NCI-H82 treated with DMSO at 0.1 percent for 48 hours (cell line): Measurements from ENCODE around the gene CMC1.
A peak's percentile ranks its signal among the peaks of the same experiment; 100 is the strongest.
"Not testable (repeated sequence)": the region's sequence is repeated elsewhere in the genome, so short reads cannot be mapped to it uniquely, and the experiment has no call there.

Experiments used
- DNase-seq: peaks from one replicate; lab custom pipeline; 2025; ENCODE audit not compliant: unreplicated experiment; lab: John Stamatoyannopoulos, UW

The CMC1 gene, protein sequence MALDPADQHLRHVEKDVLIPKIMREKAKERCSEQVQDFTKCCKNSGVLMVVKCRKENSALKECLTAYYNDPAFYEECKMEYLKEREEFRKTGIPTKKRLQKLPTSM

GRCh38 chr3:28241221-28242160 is at the start of gene CMC1:
Gene CMC1 (plus strand): TSS chr3:28241619. CDS start chr3:28241794, 175 bp downstream.
- DNase-seq, result peak; percentile 86

- no peak for DNase-seq
Observed at GRCh38 chr3:28198161-28198560, 43.3 kb upstream of the CMC1 start.

- no peak for DNase-seq
Observed at GRCh38 chr3:28198974-28199373, 42.4 kb upstream of the CMC1 start.

- not testable (repeated sequence) for DNase-seq
Observed at GRCh38 chr3:28199643-28200042, 41.8 kb upstream of the CMC1 start.

DNA sequence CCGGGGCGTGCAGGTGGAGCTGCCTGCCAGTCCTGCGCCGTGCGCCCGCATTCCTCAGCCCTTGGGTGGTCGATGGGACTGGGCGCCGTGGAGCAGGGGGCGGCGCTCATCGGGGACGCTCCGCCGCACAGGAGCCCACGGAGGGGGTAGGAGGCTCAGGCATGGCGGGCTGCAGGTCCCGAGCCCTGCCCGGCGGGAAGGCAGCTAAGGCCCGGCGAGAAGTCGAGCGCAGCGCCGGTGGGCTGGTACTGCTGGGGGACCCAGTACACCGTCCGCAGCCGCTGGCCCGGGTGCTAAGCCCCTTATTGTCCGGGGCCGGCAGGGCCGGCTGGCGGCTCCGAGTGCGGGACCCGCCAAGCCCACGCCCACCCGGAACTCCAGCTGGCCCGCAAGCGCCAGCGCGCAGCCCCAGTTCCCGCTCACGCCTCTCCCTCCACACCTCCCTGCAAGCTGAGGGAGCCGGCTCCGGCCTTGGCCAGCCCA is 41.0 kb upstream of the CMC1 start:
- not testable (repeated sequence) for DNase-seq

DNA sequence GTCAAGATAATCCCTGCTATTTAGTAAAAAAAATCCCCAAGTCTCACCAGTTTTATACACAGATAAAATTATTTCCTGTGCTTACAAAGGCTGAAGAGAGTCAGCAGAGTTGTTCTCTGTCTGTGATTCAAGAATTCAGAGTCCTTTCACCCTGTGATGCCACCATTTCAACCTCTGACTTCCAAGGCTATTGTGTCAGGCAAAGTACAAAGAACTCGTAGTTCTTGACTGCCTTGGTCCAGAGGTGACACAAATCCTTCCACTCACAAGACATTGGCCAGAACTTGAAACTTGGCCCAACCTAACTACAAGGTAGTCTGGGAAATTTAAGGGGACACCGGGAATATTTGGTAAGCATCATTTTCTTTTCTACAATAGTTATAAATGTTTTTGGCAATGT is 34.9 kb upstream of the CMC1 start:
- DNase-seq, result no peak

DNA sequence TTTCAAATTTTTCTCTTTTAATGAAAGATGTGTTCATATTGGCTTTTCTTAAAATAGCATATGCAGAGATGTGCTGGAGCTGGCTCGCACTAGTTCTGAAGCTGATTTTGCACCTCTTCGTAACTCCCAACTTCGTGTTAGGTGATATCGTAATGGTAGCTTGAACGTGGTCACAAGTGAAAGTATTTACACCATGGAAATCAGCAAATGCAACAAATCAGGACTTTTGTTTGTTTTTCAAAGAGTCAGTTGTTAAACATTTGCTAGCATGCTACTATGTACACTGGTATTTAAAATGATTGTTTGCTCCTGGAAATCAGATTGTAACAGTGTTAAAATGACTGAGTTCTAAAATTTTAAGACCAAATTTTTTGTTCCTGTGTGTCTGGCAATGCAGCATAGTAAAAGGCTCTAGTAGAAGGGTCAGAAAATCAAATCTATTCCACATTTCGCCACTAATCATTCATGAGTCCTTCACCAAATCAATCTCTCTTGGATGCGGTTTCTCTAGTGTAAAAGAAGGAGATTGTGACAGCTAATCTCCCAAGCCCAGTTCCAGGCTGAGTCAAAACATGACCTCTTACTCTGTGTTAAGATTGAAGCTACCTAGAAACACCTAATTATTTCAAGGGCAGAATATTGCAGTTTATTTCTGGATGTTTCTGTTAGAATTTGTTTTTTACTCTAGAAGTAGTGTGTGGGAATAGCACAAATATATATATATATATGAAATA is 34.3 kb upstream of the CMC1 start:
- no peak for DNase-seq

DNA sequence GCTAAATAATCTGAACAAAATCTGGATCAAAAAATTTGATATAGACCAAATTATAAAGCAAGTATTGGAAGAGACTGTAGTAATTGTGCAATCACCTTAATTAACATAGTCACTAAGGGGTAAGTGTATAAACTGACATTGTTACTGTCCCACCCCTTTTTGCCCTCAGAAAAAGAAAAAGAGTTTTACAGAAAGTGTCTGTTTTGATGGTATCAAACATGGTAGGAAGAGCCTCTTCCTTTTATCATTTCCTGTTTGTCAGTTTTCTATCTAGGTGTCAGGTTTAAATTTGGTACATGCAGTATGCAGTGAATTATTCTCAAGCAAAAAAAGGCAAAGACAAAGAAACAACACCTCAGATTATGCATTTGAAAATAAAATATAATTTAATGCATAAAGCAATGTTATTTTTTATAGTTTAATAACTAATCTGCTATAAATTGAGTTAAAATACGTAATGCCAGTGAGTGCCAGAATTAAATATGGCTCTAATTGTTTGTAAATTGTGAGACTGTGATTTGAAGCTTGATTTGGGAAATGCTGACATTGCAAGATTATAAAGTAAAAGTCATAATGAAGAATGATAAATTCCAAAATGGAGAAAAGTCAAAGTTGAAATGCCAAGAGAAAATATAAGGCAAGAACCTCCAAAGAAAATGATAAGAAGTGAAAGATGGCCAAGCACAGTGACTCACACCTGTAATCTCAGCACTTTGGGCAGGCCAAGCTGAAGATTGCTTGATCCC is 30.3 kb upstream of the CMC1 start:
- no peak for DNase-seq

GRCh38 chr3:28212681-28213080 is 28.7 kb upstream of the CMC1 start:
- no peak for DNase-seq

DNA sequence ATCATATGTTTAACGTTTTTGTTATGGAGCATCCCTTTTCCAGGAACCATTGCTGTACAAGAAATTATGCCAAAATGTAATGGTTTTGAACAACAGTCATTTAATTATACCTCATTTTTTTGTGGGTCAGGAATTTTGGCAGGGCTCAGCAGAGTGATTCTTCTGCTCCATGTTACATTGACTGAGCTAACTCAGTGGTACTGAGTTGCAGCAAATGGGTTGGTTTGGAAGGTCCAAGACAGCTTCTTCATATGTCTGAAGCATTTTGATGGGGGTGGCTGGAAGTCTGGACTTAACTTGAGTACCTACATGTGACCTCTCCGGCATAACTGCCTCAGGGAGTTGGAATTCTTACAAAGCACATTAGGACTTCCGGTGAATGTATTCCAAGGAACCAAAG is 26.0 kb upstream of the CMC1 start:
- DNase-seq, result no peak

DNA sequence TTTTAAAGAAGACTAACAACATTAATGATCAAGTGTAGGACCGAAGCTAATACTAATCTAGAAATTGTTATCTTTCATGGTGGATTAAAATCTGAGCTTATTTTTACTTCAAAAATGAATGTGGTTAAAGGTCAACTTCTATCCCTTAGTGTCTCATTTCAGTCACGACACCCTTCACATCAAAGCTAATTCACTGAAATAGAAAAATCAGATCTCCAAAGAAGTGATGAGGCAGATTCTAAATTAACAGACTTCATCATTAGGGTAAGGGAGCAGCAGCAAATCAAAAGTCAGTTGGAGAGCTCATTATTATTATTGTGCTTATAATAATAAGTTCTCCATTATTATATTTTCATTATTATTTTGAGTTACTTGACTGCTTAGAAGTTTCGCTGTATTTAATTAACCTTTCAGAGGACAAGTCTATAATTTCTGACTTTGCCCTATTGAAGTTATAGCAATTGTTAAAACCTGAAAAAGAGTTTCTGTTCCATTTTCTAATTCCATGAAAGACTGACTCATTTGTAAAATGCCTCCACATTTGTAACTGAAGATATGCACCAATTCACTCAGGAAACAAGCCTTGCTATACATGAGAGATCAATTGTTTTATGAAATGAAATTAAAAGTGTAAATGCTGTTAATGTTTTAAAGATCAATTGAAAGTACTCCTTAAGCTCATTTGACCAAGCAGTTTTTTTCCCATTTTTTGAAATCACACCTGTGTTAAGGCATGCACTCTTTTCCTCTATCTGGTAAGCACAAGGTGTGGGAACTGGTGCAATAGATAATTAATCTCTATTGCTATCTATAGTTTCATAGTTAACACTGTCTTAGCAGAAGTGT is 23.1 kb upstream of the CMC1 start:
- DNase-seq, result no peak

GRCh38 chr3:28218917-28219198 is 22.6 kb upstream of the CMC1 start:
- DNase-seq, result no peak

GRCh38 chr3:28224430-28224829 is 17.0 kb upstream of the CMC1 start:
- DNase-seq, result no peak

GRCh38 chr3:28226020-28226419 is 15.4 kb upstream of the CMC1 start:
- no peak for DNase-seq

GRCh38 chr3:28228623-28229022 is 12.8 kb upstream of the CMC1 start:
- no peak for DNase-seq

DNA sequence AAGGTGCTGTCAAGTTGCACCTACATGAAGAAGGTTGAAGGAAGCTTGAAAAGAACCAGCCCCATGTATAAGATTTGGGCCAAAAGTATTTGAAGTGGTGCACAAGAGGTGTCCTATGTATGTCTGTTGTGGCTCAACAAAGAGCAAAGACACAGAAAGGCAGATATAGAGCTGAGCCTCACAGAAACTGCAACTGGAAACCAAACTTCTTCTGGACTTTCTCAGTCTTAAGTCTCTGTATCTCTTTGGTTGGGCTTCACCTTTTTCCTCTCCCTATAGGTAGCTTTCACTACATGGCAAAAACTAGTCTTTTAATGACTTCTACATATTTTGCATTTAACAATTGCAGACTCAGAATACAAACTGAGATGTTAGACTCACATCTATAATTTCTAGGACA is 8.8 kb upstream of the CMC1 start:
- no peak for DNase-seq

GRCh38 chr3:28234454-28234853 is 7.0 kb upstream of the CMC1 start:
- DNase-seq, result no peak

DNA sequence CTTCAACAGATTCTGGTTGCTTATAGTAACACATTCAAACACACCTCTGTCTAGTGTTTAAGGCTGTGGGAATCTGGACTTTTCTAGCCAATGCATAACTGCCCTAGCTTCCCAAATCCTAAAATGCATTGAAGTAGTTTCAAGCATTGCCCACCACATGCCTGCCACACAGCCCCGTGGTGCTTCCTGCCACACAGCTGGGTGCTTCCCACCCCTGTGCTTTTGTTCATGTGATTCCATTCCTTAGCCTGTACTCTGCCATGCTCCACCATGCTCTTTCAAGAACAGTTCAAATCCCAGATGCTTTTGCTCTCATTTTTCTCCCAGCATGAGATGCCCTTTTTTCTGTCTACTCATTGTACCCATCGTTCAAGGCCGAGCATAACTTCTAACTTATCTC is 2.3 kb upstream of the CMC1 start:
- no peak for DNase-seq

DNA sequence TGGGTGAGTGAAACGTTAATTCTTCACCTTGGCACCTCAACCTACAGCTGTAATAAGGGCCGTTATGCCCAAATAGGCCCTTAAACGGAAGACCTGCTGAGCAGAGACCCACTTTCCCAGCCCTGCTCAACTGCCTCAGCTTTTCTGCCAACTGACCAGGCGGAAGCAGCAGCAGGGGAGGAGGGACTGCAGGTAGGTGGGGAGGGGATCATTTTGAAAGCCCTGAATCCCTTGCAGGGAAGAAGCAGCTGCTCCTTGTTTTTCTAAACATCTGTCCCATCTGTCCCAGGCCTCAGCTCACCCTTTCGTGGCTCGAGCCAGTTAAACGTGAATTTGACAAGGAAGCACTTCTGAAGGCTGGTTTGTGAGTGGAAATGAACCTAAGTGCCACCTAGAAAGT is 978 bp upstream of the CMC1 start:
- peak; percentile 38 for DNase-seq

GRCh38 chr3:28242519-28242918 is 1.1 kb downstream of the CMC1 start:
- no peak for DNase-seq
